HAP-1 (cell line): ENCODE measurements around the gene MED12L.
"Not testable (repeated sequence)": the region's sequence is repeated elsewhere in the genome, so short reads cannot be mapped to it uniquely, and the experiment has no call there.

Experiments used
- DNase-seq, 2 experiments: peaks; one replicate each; pipeline ENCODE4 v3.0.0-alpha.2; 2016 to 2020; ENCODE audit warnings: low spot score in 2 of 2
- H3K27me3 ChIP-seq: fragments of 250-450 bp; sonication (Bioruptor Pico); 2 replicates; pipeline ENCODE4 v1.5.1; 2020; ENCODE audit warnings: low read depth, mild to moderate bottlenecking, moderate library complexity
- H3K36me3 ChIP-seq: fragments of 250-450 bp; sonication (Bioruptor Pico); replicated peaks from 2 replicates; pipeline ENCODE4 v1.5.1; 2020; ENCODE audit warnings: mild to moderate bottlenecking
- H3K4me1 ChIP-seq: fragments of 250-450 bp; sonication (Bioruptor Pico); 2 replicates; pipeline ENCODE4 v1.5.1; 2020; ENCODE audit warnings: mild to moderate bottlenecking
- H3K4me3 ChIP-seq: fragments of 250-450 bp; sonication (Bioruptor Pico); 2 replicates; pipeline ENCODE4 v1.5.1; 2020; ENCODE audit warnings: mild to moderate bottlenecking, moderate library complexity
- H3K9me3 ChIP-seq: fragments of 250-450 bp; sonication (Bioruptor Pico); 2 replicates; pipeline ENCODE4 v1.5.1; 2020; ENCODE audit warnings: mild to moderate bottlenecking, moderate library complexity
- in situ Hi-C: fragments of 300-500 bp; cut with MboI; formaldehyde crosslinking; loops from 3 replicates; pipeline ENCODE4 v1.14.3; 2020; ENCODE audit warnings: low sequenced_read_pairs, inconsistent platforms, mixed read lengths

The MED12L gene

DNA sequence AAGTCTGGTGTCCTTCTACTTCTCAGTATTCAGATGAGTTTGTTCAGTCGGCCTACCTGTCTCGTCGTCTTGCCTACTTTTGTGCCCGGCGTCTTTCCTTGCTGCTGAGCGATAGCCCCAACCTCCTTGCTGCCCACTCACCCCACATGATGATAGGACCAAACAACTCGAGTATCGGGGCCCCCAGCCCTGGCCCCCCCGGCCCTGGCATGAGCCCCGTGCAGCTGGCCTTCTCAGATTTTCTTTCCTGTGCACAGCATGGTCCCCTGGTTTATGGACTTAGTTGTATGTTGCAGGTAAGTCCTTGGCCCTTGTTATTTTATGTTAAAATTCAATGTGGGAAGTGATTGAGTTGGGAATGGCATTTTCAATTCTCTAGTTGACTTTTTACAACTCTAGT, 74.3 kb downstream of the MED12L start:
- H3K4me1 ChIP-seq, result peaks cover 20% of the 10 kb centered on the region
- H3K27me3 ChIP-seq, result no peaks in the 10 kb centered on the region
- no peak overlapping the region for H3K4me3 ChIP-seq
- 0 out of 2 replicates have a peak, but pooled peaks cover 11% of the 10 kb centered on the region for H3K36me3 ChIP-seq
- H3K9me3 ChIP-seq, result no peaks in the 10 kb centered on the region
- in situ Hi-C loops, result loop anchor here (10.0 to 25.0 kb wide), 2 partner anchors 375 to 623 kb away; partner anchors contain the start of genes EIF2A and SERP1
- no peak for DNase-seq

DNA sequence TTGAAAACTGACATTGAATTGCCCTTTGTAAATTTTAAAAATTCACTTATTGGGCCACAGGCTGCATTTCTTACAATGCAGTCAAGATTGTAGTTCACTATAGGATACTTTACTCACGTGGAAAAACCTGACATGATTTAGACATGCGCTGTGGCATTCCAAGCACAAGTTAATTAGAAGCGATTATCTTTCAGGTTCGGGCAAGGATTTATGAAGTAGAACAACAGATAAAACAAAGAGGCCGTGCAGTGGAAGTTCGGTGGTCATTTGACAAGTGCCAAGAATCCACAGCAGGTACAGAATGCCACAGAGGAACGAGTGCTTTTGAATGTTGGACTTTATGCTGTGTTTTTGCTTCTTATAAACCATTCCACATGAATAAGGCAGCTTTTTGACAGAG, 79.8 kb downstream of the MED12L start:
- DNase-seq, result no peak
- Histone ChIP-seq H3K4me1 (no peaks in the 10 kb centered on the region), H3K27me3 (no peaks in the 10 kb centered on the region), H3K36me3 (0 out of 2 replicates have a peak, but pooled peaks cover 3% of the 10 kb centered on the region), H3K9me3 (no peaks in the 10 kb centered on the region), H3K4me3 (no peak overlapping the region)
- in situ Hi-C loops, result loop anchor here (25.0 kb wide), 1 partner anchor 628 kb away; the partner anchor contains the start of genes EIF2A and SERP1

DNA sequence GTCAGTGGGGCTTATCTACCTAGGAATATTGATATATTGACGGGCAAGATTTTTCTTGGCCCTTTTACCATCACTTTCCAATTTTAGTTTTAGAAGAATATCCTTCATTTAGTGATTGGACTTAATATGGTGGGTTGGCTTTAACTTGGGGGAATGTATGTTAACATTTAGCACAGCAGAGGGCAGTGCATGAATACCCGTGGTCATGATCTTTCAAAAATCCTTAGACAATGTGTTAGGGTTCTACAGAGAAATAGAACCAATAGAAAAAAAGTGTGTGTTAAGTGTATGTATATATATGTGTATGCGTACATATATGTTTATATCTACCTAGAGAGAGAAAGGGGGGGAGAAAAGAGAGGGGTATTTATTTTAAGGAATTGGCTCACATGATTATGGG, 80.7 kb downstream of the MED12L start:
- in situ Hi-C loops, result loop anchor here (25.0 kb wide), 1 partner anchor 629 kb away; the partner anchor contains the start of genes EIF2A and SERP1
- Histone ChIP-seq H3K4me1 (no peaks in the 10 kb centered on the region), H3K36me3 (0 out of 2 replicates have a peak, but pooled peaks cover 3% of the 10 kb centered on the region), H3K4me3 (no peak overlapping the region), H3K9me3 (no peaks in the 10 kb centered on the region), H3K27me3 (no peaks in the 10 kb centered on the region)
- no peak for DNase-seq

DNA sequence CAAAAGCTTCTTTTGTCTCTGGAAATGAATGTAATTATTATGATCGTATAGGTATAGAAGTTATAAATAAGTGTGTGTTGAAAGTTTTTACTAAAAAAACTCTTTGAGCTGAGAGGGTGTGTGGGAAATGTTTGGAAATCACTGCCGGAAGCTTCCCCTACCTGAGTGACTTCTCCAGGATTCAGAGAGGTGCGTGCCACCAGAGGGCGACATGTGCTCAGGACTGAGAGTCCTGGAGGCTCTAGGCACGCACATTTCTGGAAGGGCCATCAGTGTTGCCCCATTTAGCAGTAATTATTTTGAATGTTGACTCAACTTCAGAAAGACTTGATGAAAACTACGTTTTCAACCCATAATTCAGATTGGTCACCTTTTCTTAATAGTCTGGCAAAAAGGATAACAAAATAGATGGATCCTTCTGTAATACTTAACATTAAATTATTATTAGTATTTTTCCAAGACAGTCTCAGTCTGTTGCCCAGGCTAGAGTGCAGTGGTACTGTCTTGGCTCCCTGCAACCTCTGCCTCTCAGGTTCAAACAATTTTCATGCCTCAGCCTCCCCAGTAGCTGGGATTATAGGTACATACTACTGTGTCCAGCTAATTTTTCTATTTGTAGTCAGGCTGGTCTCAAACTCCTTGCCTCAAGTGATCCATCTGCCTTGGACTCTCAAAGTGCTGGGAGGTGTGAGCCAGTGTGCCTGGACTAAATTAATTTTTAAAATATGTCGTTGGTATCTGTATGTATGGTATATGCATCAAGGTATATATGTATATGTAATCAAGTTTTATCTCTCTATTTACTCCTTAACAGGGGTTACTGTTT, 83.0 kb downstream of the MED12L start:
- peak; percentile 42 to 85 for DNase-seq
- Histone ChIP-seq H3K9me3 (no peaks in the 10 kb centered on the region), H3K36me3 (0 out of 2 replicates have a peak, but pooled peaks cover 3% of the 10 kb centered on the region), H3K4me1 (no peaks in the 10 kb centered on the region), H3K4me3 (no peak overlapping the region), H3K27me3 (no peaks in the 10 kb centered on the region)
- in situ Hi-C loops, result loop anchor here (25.0 kb wide), 1 partner anchor 631 kb away; the partner anchor contains the start of genes EIF2A and SERP1

DNA sequence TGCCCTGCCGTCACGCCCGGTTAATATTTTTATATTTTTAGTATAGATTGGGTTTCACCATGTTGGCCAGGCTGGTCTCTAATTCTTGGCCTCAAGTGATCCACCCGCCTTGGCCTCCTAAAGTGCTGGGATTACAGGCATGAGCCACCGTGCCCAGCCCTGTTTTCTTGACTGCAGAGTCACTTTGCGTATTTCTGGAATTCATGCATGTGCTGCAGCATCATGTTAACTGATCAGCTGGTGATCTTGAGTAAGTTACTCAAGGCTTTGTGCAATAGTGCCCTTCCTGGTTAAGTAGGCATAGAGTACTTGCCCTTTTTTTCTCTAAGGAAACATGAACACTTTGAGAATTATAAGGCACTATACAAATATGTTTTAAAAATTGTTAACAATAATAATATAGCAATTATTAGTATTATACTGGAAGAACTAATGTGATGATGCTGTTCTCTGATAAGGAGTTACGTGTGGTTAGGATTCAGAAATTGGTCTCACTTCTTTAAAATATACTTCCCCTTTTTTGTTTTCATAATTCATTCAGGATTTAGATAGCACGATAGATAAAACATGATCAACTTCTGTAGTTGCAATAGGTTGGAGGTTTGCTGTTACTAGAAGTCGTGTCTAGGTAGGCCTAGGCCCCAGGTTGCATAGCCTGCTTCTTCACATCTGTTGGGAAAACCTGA, 83.9 kb downstream of the MED12L start:
- in situ Hi-C loops, result loop anchor here (25.0 kb wide), 1 partner anchor 632 kb away; the partner anchor contains the start of genes EIF2A and SERP1
- no peak for DNase-seq
- H3K4me1 ChIP-seq, result no peaks in the 10 kb centered on the region
- no peaks in the 10 kb centered on the region for H3K9me3 ChIP-seq
- H3K4me3 ChIP-seq, result no peak overlapping the region
- no peaks in the 10 kb centered on the region for H3K36me3 ChIP-seq
- H3K27me3 ChIP-seq, result no peaks in the 10 kb centered on the region

DNA sequence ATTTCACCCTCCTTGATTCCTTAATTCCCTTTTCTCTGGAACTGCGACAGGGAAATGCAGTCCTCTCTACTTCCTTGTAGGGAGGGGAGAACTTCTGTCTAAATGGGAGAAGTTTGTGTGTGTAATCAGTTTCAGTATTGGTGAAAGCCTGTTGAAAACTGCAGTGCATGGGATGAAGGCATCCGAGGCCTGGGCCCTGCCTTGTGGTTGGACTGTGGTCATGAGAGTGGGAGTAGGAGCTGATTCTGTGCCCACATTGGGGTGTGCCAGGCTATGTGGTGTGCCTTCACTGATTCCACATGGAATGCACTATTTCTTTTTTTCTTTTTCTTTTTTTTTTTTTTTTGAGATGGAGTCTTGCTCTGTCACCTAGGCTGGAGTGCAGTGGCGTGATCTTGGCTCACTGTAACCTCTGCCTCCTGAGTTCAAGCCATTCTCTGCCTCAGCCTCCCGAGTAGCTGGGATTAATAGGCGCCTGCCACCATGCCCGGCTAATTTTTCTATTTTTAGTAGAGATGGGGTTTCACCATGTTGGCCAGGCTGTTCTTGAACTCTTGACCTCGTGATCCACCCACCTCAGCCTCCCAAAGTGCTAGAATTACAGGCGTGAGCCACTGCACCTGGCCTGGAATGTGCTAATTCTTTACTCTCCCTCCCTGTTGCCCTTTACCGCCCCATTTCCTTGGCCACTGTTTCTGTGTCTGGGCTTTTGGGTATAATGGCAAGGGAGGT, 84.7 kb downstream of the MED12L start:
- DNase-seq, H3K27me3 ChIP-seq, H3K4me3 ChIP-seq, H3K36me3 ChIP-seq, H3K4me1 ChIP-seq, H3K9me3 ChIP-seq: not testable (repeated sequence)
- in situ Hi-C loops, result loop anchor here (5.0 to 25.0 kb wide), 2 partner anchors 107 to 633 kb away; partner anchors contain the start of genes EIF2A, P2RY14 and SERP1

DNA sequence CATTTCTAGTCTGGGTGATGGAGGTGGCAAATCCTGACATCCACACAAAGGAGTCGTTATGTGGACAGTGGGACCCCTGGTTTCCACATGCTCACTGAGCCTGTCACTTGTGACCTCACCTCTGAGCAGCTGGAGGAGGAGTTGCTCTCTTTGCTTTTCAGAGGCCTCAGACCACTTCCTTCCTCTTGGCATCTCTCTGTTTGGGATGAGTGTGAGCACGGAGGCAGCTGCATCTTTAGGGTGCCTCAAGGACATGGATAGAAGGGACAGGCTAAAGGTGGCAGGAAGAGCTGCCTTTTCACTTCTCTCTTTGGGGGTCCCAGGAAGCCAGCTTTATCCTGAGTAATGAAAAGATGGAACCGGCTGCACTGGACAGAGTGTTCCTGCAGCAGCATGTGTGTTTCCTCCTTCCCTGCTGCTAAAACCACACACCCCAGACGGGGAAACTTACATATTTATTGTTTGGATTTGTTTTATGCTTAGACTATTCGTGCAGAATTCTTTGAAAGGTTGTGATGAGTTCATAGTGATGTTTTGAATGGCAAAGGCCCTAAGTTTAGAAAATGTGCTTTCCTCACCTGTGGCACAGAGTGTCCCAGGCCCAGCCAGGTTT, 85.8 kb downstream of the MED12L start:
- H3K9me3 ChIP-seq, result no peaks in the 10 kb centered on the region
- H3K36me3 ChIP-seq, result no peaks in the 10 kb centered on the region
- in situ Hi-C loops, result loop anchor here (5.0 to 25.0 kb wide), 2 partner anchors 106 to 634 kb away; partner anchors contain the start of genes EIF2A, P2RY14 and SERP1
- no peaks in the 10 kb centered on the region for H3K27me3 ChIP-seq
- H3K4me3 ChIP-seq, result no peak overlapping the region
- H3K4me1 ChIP-seq, result no peaks in the 10 kb centered on the region
- DNase-seq, result no peak

DNA sequence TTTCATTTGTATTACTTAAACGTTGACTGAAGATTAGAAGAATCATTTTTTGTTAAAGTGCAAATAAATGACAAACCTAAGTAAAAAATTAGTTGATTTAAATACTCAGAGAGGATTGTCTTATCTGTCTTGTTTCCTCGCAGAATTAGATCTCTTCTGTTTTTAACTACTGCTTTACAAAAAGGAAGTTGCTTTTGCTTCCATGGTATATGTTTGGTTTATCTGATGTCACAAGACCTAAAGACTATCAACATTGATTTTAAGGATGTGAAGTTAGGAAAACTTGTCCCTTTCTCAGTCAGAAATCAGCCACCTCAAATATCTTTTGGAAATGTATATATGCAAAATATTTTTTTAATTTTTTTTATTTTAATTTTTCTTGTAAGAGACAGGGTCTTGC, 88.9 kb downstream of the MED12L start:
- Histone ChIP-seq H3K27me3 (no peaks in the 10 kb centered on the region), H3K9me3 (no peaks in the 10 kb centered on the region), H3K4me1 (no peaks in the 10 kb centered on the region), H3K36me3 (no peaks in the 10 kb centered on the region), H3K4me3 (no peak overlapping the region)
- in situ Hi-C loops, result loop anchor here (5.0 to 25.0 kb wide), 2 partner anchors 103 to 637 kb away; partner anchors contain the start of genes EIF2A, P2RY14 and SERP1
- no peak for DNase-seq

DNA sequence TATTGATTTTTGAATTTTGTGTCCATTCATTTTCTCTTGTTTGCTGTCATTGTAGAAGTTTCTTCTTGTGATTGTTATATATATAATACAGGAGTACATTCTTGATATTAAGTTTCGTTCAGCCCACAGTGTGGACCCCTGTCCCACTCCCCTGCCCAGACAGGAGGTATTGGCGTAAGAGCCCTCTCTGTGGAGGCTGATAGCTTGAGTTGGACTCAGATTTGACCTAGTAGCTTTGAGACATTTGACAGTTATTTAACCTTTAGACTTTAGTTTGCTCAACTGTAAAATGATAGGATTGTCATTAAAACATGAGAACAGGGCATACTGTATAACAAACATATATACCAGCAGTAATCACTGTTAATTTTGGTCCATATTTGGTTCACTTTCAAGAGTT, 90.5 kb downstream of the MED12L start:
- in situ Hi-C loops, result no loop called here
- no peak for DNase-seq
- H3K4me3 ChIP-seq, result no peak overlapping the region
- H3K9me3 ChIP-seq, result no peaks in the 10 kb centered on the region
- no peaks in the 10 kb centered on the region for H3K36me3 ChIP-seq
- no peaks in the 10 kb centered on the region for H3K4me1 ChIP-seq
- no peaks in the 10 kb centered on the region for H3K27me3 ChIP-seq

DNA sequence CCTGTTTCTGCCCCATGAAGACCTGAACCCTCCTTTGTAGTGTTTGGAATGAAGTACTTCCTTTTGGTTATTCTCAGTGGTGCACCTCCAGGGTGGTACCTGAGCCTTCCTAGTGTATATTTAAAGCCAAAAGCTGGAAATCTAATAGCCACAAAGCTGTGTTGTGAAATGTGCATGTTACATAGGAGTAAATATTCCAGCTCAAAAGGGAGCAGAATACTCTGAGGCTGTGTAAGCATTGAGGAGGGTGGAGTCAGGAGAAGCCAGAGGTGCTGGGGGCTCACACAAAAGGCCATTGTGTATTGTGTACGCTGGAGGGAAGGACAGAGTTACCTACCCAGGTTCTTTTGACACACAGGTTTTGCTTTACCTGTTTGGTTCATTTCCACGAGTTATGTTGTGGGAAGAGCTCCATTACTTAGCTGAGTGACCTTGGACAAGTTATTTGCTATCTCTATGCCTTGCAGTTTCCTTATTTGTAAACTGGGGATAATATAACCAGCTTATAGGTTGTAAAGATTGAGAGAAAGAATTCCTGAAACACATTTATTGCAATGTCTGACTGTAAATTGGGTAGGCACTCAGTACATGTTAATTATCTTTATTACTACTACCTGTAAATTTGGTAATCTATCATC, 92.9 kb downstream of the MED12L start:
- Histone ChIP-seq H3K4me3 (no peak overlapping the region), H3K36me3 (no peaks in the 10 kb centered on the region), H3K4me1 (no peaks in the 10 kb centered on the region), H3K9me3 (no peaks in the 10 kb centered on the region), H3K27me3 (no peaks in the 10 kb centered on the region)
- in situ Hi-C loops, result no loop called here
- DNase-seq, result no peak

DNA sequence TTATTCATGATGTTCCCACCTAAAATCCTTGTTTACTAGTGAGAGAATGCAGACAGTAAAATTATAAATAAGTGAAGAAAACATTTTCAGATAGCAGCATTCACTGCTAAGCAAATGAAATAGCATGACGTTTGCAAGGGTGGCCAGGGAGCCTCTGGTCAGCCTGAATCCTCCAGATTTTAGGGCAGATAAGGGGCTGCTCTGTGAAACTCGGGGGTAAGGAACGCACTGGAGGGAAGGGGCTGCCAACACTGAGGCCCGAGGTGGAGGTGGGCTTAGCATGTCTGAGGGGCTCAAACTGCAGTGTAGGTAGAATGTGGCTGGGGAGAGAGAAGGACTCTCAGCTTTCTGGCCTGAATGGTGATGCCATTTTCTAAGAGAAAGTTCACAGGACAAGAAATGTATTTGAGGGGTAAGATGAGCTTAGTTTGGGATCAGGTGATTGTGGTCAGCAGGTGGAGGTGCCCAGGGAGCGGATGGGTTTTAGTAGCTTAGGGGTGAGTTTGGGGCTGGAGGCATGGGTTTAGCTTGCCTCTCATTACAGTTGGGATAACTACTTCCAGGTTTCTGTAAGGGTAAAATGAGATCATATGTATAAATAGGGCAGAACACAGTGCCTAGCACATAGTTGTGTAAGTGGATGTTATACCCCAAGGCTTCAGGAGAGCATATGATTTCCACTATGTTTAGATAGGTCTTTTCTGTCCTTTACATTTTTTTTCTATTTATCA, 97.0 kb downstream of the MED12L start:
- no peaks in the 10 kb centered on the region for H3K9me3 ChIP-seq
- no peaks in the 10 kb centered on the region for H3K36me3 ChIP-seq
- no peaks in the 10 kb centered on the region for H3K4me1 ChIP-seq
- in situ Hi-C loops, result no loop called here
- DNase-seq, result no peak
- H3K4me3 ChIP-seq, result no peak overlapping the region
- H3K27me3 ChIP-seq, result no peaks in the 10 kb centered on the region

DNA sequence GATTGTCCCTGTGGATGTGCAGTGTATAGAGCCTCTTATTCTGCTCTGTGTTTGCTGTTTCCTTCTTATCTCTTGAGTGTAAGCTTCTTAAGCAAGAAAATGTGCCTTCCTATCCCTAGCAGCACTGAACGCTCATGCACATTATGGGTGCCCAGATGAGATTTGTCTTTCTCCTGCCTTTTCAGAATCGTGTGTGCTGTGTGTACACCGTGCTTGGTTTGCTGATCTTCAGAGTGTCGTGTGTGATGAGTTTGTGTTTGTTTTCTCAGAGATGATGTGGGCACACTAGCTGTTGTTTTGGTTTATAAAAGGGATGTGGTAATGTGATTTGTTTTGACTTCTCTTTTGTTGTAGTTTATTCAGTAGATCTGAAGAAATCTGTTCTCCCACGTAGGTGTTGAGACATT, 97.8 kb downstream of the MED12L start:
- H3K9me3 ChIP-seq, result no peaks in the 10 kb centered on the region
- no peaks in the 10 kb centered on the region for H3K36me3 ChIP-seq
- in situ Hi-C loops, result no loop called here
- no peak for DNase-seq
- H3K4me1 ChIP-seq, result no peaks in the 10 kb centered on the region
- H3K27me3 ChIP-seq, result no peaks in the 10 kb centered on the region
- no peak overlapping the region for H3K4me3 ChIP-seq
